Parathyroid adenoma (tissue), 2 donors: Measurements from ENCODE around the gene GDF15.

Experiments
- H2AFZ ChIP-seq: fragments of 300-600 bp; sonication (generic); one replicate; pipeline ENCODE4 v1.7.0; 2017; ENCODE audit warnings: antibody characterized with exemption, mild to moderate bottlenecking
- H3K27ac ChIP-seq: fragments of 300-600 bp; sonication (generic); one replicate; pipeline ENCODE4 v1.7.0; 2017
- H3K27me3 ChIP-seq: fragments of 300-600 bp; sonication (generic); one replicate; pipeline ENCODE4 v1.7.0; 2017; ENCODE audit warnings: low read length; ENCODE audit not compliant: control insufficient read depth, insufficient read depth
- H3K36me3 ChIP-seq: fragments of 300-600 bp; sonication (generic); one replicate; pipeline ENCODE4 v1.7.0; 2017; ENCODE audit warnings: low read length; ENCODE audit not compliant: control insufficient read depth, insufficient read depth
- H3K4me1 ChIP-seq: fragments of 300-600 bp; sonication (generic); one replicate; pipeline ENCODE4 v1.7.0; 2017; ENCODE audit warnings: control low read depth
- H3K4me2 ChIP-seq: fragments of 300-600 bp; sonication (generic); one replicate; pipeline ENCODE4 v1.7.0; 2017; ENCODE audit warnings: low read length
- H3K4me3 ChIP-seq: fragments of 300-600 bp; sonication (generic); one replicate; pipeline ENCODE4 v1.7.0; 2017; ENCODE audit warnings: low read depth, low read length
- H3K79me2 ChIP-seq: fragments of 300-600 bp; sonication (generic); one replicate; pipeline ENCODE4 v1.7.0; 2017; ENCODE audit warnings: control low read depth
- H3K9ac ChIP-seq: fragments of 300-600 bp; sonication (generic); one replicate; pipeline ENCODE4 v1.7.0; 2017; ENCODE audit warnings: mild to moderate bottlenecking
- H3K9me3 ChIP-seq: fragments of 300-600 bp; sonication (generic); one replicate; pipeline ENCODE4 v1.7.0; 2017; ENCODE audit warnings: low read length; ENCODE audit not compliant: control insufficient read depth
- TF ChIP-seq, protein P1 (sequence below): fragments of 300-600 bp; sonication (generic); IDR thresholded peaks from one replicate; pipeline ENCODE4 v1.7.0; 2017; ENCODE audit warnings: antibody characterized with exemption, mild to moderate bottlenecking
- donor health status: primary hyperparathyroidism.

Gene GDF15

DNA sequence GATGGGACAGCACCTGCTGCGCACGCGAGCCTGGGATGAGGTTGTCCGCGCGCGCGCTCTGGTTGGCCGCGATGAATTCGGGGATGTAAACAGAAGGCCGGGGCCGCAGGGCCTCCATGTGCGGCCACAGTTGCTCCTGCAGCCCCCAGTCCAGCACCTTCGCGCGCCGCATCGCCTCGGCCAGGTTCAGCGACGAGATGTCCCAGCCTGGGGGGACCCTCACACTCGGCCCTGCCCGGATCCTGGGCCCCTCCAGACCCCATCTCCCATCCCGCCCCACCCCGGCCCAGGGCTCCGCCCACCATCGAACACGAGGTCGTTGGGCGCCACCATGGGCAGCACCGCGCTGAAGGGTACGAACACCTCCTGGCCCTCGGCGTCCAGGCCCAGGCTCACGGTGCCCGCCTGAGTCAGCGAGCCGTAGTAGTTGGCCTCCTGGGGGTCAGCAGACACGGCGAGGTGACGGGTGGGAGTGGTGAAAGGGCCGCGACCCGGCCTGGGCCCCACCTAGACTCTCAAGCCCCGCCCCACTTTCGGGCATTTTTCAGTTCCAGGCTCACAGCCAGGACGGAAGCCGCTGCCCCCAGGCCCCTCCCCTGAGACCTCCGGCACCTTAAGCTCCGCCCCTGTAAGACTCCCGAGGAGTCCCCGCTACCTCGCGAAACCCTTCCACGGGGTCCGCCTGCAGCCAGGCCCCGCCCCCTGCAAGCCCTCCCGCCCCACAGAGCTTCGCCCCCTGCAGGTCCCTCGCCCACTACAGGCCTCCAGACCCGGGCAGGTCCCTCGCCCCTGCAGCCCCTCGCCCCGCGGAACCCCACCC is 50.9 kb downstream of the GDF15 start:
- Histone ChIP-seq H3K4me2 (peak overlapping the region; percentile 74), H3K27me3 (no peaks in the 10 kb centered on the region), H3K79me2 (no peaks in the 10 kb centered on the region), H3K27ac (no peak overlapping the region), H3K36me3 (no peaks in the 10 kb centered on the region), H3K9ac (no peak overlapping the region), H3K4me1 (peaks cover 18% of the 10 kb centered on the region), H2AFZ (peak overlapping the region; percentile 3), H3K4me3 (peak overlapping the region; percentile 43), H3K9me3 (no peaks in the 10 kb centered on the region)
- TF ChIP-seq, protein P1, sequence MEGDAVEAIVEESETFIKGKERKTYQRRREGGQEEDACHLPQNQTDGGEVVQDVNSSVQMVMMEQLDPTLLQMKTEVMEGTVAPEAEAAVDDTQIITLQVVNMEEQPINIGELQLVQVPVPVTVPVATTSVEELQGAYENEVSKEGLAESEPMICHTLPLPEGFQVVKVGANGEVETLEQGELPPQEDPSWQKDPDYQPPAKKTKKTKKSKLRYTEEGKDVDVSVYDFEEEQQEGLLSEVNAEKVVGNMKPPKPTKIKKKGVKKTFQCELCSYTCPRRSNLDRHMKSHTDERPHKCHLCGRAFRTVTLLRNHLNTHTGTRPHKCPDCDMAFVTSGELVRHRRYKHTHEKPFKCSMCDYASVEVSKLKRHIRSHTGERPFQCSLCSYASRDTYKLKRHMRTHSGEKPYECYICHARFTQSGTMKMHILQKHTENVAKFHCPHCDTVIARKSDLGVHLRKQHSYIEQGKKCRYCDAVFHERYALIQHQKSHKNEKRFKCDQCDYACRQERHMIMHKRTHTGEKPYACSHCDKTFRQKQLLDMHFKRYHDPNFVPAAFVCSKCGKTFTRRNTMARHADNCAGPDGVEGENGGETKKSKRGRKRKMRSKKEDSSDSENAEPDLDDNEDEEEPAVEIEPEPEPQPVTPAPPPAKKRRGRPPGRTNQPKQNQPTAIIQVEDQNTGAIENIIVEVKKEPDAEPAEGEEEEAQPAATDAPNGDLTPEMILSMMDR = no peak

DNA sequence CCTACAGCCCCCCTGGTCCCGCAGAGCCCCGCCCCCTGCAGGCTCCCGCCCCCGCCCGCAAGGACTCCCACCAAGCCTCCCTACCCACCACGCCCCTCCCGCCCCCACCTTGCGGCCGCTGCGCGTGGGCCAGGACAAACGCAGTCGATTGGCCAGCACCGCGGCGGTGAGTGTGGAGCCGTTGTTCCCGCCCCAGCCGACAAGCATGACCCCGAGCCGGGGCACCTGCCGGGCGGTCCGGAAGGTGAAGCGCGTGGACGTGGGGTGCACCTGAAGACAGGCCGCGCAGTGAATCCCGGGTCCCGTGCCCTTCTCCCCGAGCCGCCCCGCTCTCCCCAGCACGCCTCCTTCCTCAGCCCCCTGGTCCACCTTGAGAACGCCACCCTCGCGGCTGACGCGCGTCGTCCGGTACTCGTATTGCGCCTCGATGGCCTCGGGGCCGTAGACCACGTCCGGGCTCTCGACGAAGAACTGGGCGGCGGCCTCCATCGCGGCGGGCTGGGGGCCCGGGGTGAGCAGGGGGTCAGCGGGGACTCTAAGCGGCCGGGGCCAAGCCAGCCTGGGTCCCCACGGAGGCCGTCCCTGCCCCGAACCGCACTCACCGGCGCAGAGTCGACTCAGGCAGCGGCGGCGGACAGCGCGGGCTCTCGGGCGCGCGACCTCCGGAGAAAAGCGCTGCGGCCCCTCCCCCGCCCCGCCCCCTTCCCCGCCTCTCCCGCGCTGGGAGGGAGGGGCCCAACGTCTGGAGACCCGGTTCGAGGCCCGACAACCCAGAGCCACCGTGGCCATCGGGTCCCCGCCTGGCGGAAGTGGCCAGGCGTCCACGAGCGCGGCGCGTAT is 51.8 kb downstream of the GDF15 start, which contains the start of gene ISYNA1:
TSS of gene ISYNA1 (minus strand) at position 643 of the 840 bp plus-strand sequence. CDS start at position 489, 154 bp downstream.
- no peaks in the 10 kb centered on the region for H3K9me3 ChIP-seq
- H3K27ac ChIP-seq = peak within 1 kb of the TSS; percentile 71
- H3K4me1 ChIP-seq = peaks cover 14% of the 10 kb centered on the region
- peak within 1 kb of the TSS; percentile 84 for H3K4me2 ChIP-seq
- TF ChIP-seq, protein P1 = no peak
- peak within 1 kb of the TSS; percentile 81 for H2AFZ ChIP-seq
- no peaks in the 10 kb centered on the region for H3K36me3 ChIP-seq
- H3K27me3 ChIP-seq = no peaks in the 10 kb centered on the region
- H3K9ac ChIP-seq = no peak within 1 kb of the TSS
- peak within 1 kb of the TSS; percentile 71 for H3K4me3 ChIP-seq
- H3K79me2 ChIP-seq = no peaks in the 10 kb centered on the region

- H2AFZ ChIP-seq = peak overlapping the region; percentile 81
- H3K79me2 ChIP-seq = peaks cover under 1% of the 10 kb centered on the region
- peak overlapping the region; percentile 71 for H3K27ac ChIP-seq
- no peak overlapping the region for H3K9ac ChIP-seq
- H3K27me3 ChIP-seq = no peaks in the 10 kb centered on the region
- H3K36me3 ChIP-seq = no peaks in the 10 kb centered on the region
- no peaks in the 10 kb centered on the region for H3K9me3 ChIP-seq
- TF ChIP-seq, protein P1 = no peak
- peak overlapping the region; percentile 84 for H3K4me2 ChIP-seq
- H3K4me1 ChIP-seq = peaks cover 14% of the 10 kb centered on the region
- H3K4me3 ChIP-seq = peak overlapping the region; percentile 71
These were observed 52.5 kb downstream of the GDF15 start for GRCh38 chr19:18438331-18439024.
